Activated T-helper 1 cell treated with Interleukin-2 at 50 U/mL for 16 hours (primary cell): ENCODE results near the gene FSHB.
"Not testable (repeated sequence)": the region's sequence is repeated elsewhere in the genome, so short reads cannot be mapped to it uniquely, and the experiment has no call there.

Experiments used
- DNase-seq: peaks from one replicate; pipeline ENCODE4 v3.0.0-alpha.2; 2020; ENCODE audit warnings: low read depth

The FSHB gene

GRCh38 chr11:30268638-30269037 lies 37.8 kb downstream of the FSHB start:
- DNase-seq = not testable (repeated sequence)

- no peak for DNase-seq
These were observed 39.9 kb downstream of the FSHB start for GRCh38 chr11:30270671-30271070.

- DNase-seq = no peak
These were observed 46.4 kb downstream of the FSHB start for GRCh38 chr11:30277176-30277575.

- no peak for DNase-seq
These were observed 49.0 kb downstream of the FSHB start for GRCh38 chr11:30279796-30280195.

GRCh38 chr11:30281476-30282288 lies 50.9 kb downstream of the FSHB start:
- no peak for DNase-seq

GRCh38 chr11:30282289-30282631 lies 51.4 kb downstream of the FSHB start:
- no peak for DNase-seq
